22Rv1 (cell line): ENCODE measurements around the gene DNAJC7.

Experiments used
- H3K27ac ChIP-seq: fragments of 450-650 bp; 2 replicates; pipeline ENCODE4 v1.5.1; 2017
- CTCF ChIP-seq: fragments of 450-650 bp; IDR thresholded peaks from 2 replicates; pipeline ENCODE4 v1.5.1; 2017; ENCODE audit warnings: mild to moderate bottlenecking
- ZFX ChIP-seq: fragments of 450-650 bp; IDR thresholded peaks from 2 replicates; pipeline ENCODE4 v1.6.1; 2017; ENCODE audit warnings: antibody characterized with exemption, borderline replicate concordance

The DNAJC7 gene

GRCh38 chr17:41959030-41959335 lies 58.3 kb downstream of the DNAJC7 start:
- no peak for TF ChIP-seq ZFX
- no peak for TF ChIP-seq CTCF
- no peak overlapping the region for H3K27ac ChIP-seq

- TF ChIP-seq ZFX (no peak), CTCF (no peak)
- H3K27ac ChIP-seq = no peak overlapping the region
Measured at GRCh38 chr17:41957869-41958439, 59.3 kb downstream of the DNAJC7 start.

GRCh38 chr17:41957031-41957868 lies 60.0 kb downstream of the DNAJC7 start:
- H3K27ac ChIP-seq = no peak overlapping the region
- TF ChIP-seq ZFX (no peak), CTCF (no peak)

- TF ChIP-seq CTCF (no peak), ZFX (no peak)
- no peak overlapping the region for H3K27ac ChIP-seq
Measured at GRCh38 chr17:41956522-41956921, 60.7 kb downstream of the DNAJC7 start.

- TF ChIP-seq ZFX = no peak
- no peak for TF ChIP-seq CTCF
- H3K27ac ChIP-seq = no peak overlapping the region
Measured at GRCh38 chr17:41948762-41949460, 68.3 kb downstream of the DNAJC7 start.

GRCh38 chr17:41944943-41945342 lies 72.3 kb downstream of the DNAJC7 start:
- TF ChIP-seq ZFX (no peak), CTCF (no peak)
- no peak overlapping the region for H3K27ac ChIP-seq

GRCh38 chr17:41943492-41943891 lies 73.7 kb downstream of the DNAJC7 start:
- H3K27ac ChIP-seq = no peak overlapping the region
- TF ChIP-seq ZFX (no peak), CTCF (no peak)
